SJCRH30 (cell line): ENCODE data around the gene OR5F1. TPM values are rescaled to one million over a fixed set of nuclear protein-coding genes. Genes with fewer than 3 reads are reported as not detected.

ENCODE experiments used
- DNase-seq, 2 experiments: peaks; one replicate each; pipeline ENCODE4 v3.0.0-alpha.2; 2015 to 2020
- H3K27ac ChIP-seq: fragments of 250-450 bp; sonication (Bioruptor Pico); 2 replicates; pipeline ENCODE4 v1.5.1; 2020; ENCODE audit warnings: mild to moderate bottlenecking, moderate library complexity
- H3K27me3 ChIP-seq: fragments of 250-450 bp; sonication (Bioruptor Pico); 2 replicates; pipeline ENCODE4 v1.5.1; 2020; ENCODE audit warnings: mild to moderate bottlenecking, moderate library complexity
- H3K36me3 ChIP-seq: fragments of 250-450 bp; sonication (Bioruptor Pico); 2 replicates; pipeline ENCODE4 v1.5.1; 2020; ENCODE audit warnings: mild to moderate bottlenecking, moderate library complexity
- H3K4me1 ChIP-seq: fragments of 250-450 bp; sonication (Bioruptor Pico); 2 replicates; pipeline ENCODE4 v1.5.1; 2020; ENCODE audit warnings: mild to moderate bottlenecking, moderate library complexity
- H3K4me3 ChIP-seq: fragments of 250-450 bp; sonication (Bioruptor Pico); 2 replicates; pipeline ENCODE4 v1.5.1; 2020; ENCODE audit warnings: mild to moderate bottlenecking, moderate library complexity
- H3K9me3 ChIP-seq: fragments of 250-450 bp; sonication (Bioruptor Pico); replicated peaks from 2 replicates; pipeline ENCODE4 v1.5.1; 2020; ENCODE audit warnings: mild to moderate bottlenecking, moderate library complexity
- total RNA-seq: library from RNA; depleted of rRNA; stranded (reverse); fragments of >200 nt; shearing (Covaris generic); gene quantifications from 2 replicates; pipeline ENCODE4 v1.2.3, GENCODE V29; 2014; rRNA removed

The OR5F1 gene
- not detected in 2 replicates for total RNA-seq

GRCh38 chr11:55994525-55994924, at the start of gene OR5F1:
Gene OR5F1 (minus strand): TSS chr11:55994625. CDS start chr11:55994625, 0 bp downstream.
- H3K36me3 ChIP-seq = no peaks in the 10 kb centered on the region
- no peaks in the 10 kb centered on the region for H3K9me3 ChIP-seq
- H3K4me1 ChIP-seq = no peaks in the 10 kb centered on the region
- H3K27me3 ChIP-seq = no peaks in the 10 kb centered on the region
- no peak within 1 kb of the TSS for H3K4me3 ChIP-seq
- no peak for DNase-seq
- H3K27ac ChIP-seq = no peak within 1 kb of the TSS

GRCh38 chr11:56027354-56027753, 32.9 kb upstream of the OR5F1 start, which contains the start of gene OR5AS1:
Gene OR5AS1 (plus strand): TSS chr11:56027654. CDS start chr11:56030419, 2,765 bp downstream.
- no peaks in the 10 kb centered on the region for H3K4me1 ChIP-seq
- DNase-seq = no peak
- no peak within 1 kb of the TSS for H3K4me3 ChIP-seq
- no peaks in the 10 kb centered on the region for H3K9me3 ChIP-seq
- no peaks in the 10 kb centered on the region for H3K36me3 ChIP-seq
- no peaks in the 10 kb centered on the region for H3K27me3 ChIP-seq
- no peak within 1 kb of the TSS for H3K27ac ChIP-seq

GRCh38 chr11:56013805-56014204, 19.4 kb upstream of the OR5F1 start:
- no peaks in the 10 kb centered on the region for H3K9me3 ChIP-seq
- H3K27ac ChIP-seq = no peak overlapping the region
- H3K36me3 ChIP-seq = no peaks in the 10 kb centered on the region
- no peak overlapping the region for H3K4me3 ChIP-seq
- H3K4me1 ChIP-seq = no peaks in the 10 kb centered on the region
- DNase-seq = no peak
- H3K27me3 ChIP-seq = no peaks in the 10 kb centered on the region

- Histone ChIP-seq H3K9me3 (no peaks in the 10 kb centered on the region), H3K36me3 (no peaks in the 10 kb centered on the region), H3K4me3 (no peak overlapping the region), H3K27ac (no peak overlapping the region), H3K27me3 (no peaks in the 10 kb centered on the region), H3K4me1 (no peaks in the 10 kb centered on the region)
- DNase-seq = no peak
Measured at GRCh38 chr11:56010716-56011115, 16.3 kb upstream of the OR5F1 start.

- Histone ChIP-seq H3K27ac (no peak overlapping the region), H3K27me3 (0 out of 2 replicates have a peak, but pooled peaks cover 3% of the 10 kb centered on the region), H3K9me3 (no peaks in the 10 kb centered on the region), H3K4me3 (no peak overlapping the region), H3K4me1 (no peaks in the 10 kb centered on the region), H3K36me3 (no peaks in the 10 kb centered on the region)
- DNase-seq = no peak
Measured at GRCh38 chr11:55970935-55971334, 23.5 kb downstream of the OR5F1 start.

- Histone ChIP-seq H3K27me3 (0 out of 2 replicates have a peak, but pooled peaks cover 3% of the 10 kb centered on the region), H3K9me3 (no peaks in the 10 kb centered on the region), H3K4me1 (no peaks in the 10 kb centered on the region), H3K4me3 (no peak within 1 kb of the TSS), H3K27ac (no peak within 1 kb of the TSS), H3K36me3 (no peaks in the 10 kb centered on the region)
- DNase-seq = no peak
Measured at GRCh38 chr11:55969845-55970244, 24.6 kb downstream of the OR5F1 start, which contains the start of gene OR10AG1. Gene OR10AG1 (minus strand): TSS chr11:55969945. CDS start chr11:55969907, 38 bp downstream.

GRCh38 chr11:55967914-55968313, 26.5 kb downstream of the OR5F1 start:
- Histone ChIP-seq H3K36me3 (no peaks in the 10 kb centered on the region), H3K9me3 (no peaks in the 10 kb centered on the region), H3K27me3 (0 out of 2 replicates have a peak, but pooled peaks cover 3% of the 10 kb centered on the region), H3K4me1 (no peaks in the 10 kb centered on the region), H3K27ac (no peak overlapping the region), H3K4me3 (no peak overlapping the region)
- no peak for DNase-seq

GRCh38 chr11:55966391-55966790, 28.0 kb downstream of the OR5F1 start:
- Histone ChIP-seq H3K27me3 (0 out of 2 replicates have a peak, but pooled peaks cover 3% of the 10 kb centered on the region), H3K9me3 (no peaks in the 10 kb centered on the region), H3K36me3 (no peaks in the 10 kb centered on the region), H3K4me1 (no peaks in the 10 kb centered on the region), H3K4me3 (no peak overlapping the region), H3K27ac (no peak overlapping the region)
- no peak for DNase-seq

- no peaks in the 10 kb centered on the region for H3K27me3 ChIP-seq
- no peak overlapping the region for H3K27ac ChIP-seq
- no peaks in the 10 kb centered on the region for H3K9me3 ChIP-seq
- no peaks in the 10 kb centered on the region for H3K4me1 ChIP-seq
- H3K36me3 ChIP-seq = no peaks in the 10 kb centered on the region
- no peak overlapping the region for H3K4me3 ChIP-seq
- no peak for DNase-seq
Measured at GRCh38 chr11:55956521-55956920, 37.9 kb downstream of the OR5F1 start.

GRCh38 chr11:55949330-55949729, 45.1 kb downstream of the OR5F1 start:
- no peaks in the 10 kb centered on the region for H3K27me3 ChIP-seq
- H3K9me3 ChIP-seq = no peaks in the 10 kb centered on the region
- DNase-seq = no peak
- no peaks in the 10 kb centered on the region for H3K4me1 ChIP-seq
- no peak overlapping the region for H3K27ac ChIP-seq
- H3K36me3 ChIP-seq = no peaks in the 10 kb centered on the region
- no peak overlapping the region for H3K4me3 ChIP-seq

Other genes with a start within 250 kb of the OR5F1 start
- not detected in 2 replicates for gene OR5D13, start 221.2 kb downstream of the OR5F1 start, total RNA-seq
- gene OR5D14, start 199.1 kb downstream of the OR5F1 start, total RNA-seq = not detected in 2 replicates
- gene OR5L1, start 183.3 kb downstream of the OR5F1 start, total RNA-seq = not detected in 2 replicates
- gene OR5D18, start 175.0 kb downstream of the OR5F1 start, total RNA-seq = not detected in 2 replicates
- gene OR5L2, start 167.4 kb downstream of the OR5F1 start, total RNA-seq = not detected in 2 replicates
- gene OR5D16, start 155.9 kb downstream of the OR5F1 start, total RNA-seq = not detected in 2 replicates
- gene TRIM51, start 111.3 kb downstream of the OR5F1 start, total RNA-seq = not detected in 2 replicates
- gene OR5W2, start 80.0 kb downstream of the OR5F1 start, total RNA-seq = not detected in 2 replicates
- gene OR5I1, start 58.2 kb downstream of the OR5F1 start, total RNA-seq = not detected in 2 replicates
- not detected in 2 replicates for gene OR10AG1, start 24.7 kb downstream of the OR5F1 start, total RNA-seq
- not detected in 2 replicates for gene OR5AS1, start 33.0 kb upstream of the OR5F1 start, total RNA-seq
- not detected in 2 replicates for gene OR8I2, start 98.7 kb upstream of the OR5F1 start, total RNA-seq
- gene OR8H2, start 109.1 kb upstream of the OR5F1 start, total RNA-seq = not detected in 2 replicates
- not detected in 2 replicates for gene OR8H3, start 127.7 kb upstream of the OR5F1 start, total RNA-seq
- not detected in 2 replicates for gene OR8J3, start 145.6 kb upstream of the OR5F1 start, total RNA-seq
- gene OR8K5, start 165.7 kb upstream of the OR5F1 start, total RNA-seq = not detected in 2 replicates
- gene OR5J2, start 182.0 kb upstream of the OR5F1 start, total RNA-seq = not detected in 2 replicates
- not detected in 2 replicates for gene OR5T2, start 239.6 kb upstream of the OR5F1 start, total RNA-seq